Stimulated activated CD4-positive, alpha-beta T cell treated with anti-CD3 and anti-CD28 coated beads, Interleukin-15, amount 100 ng/mL, for 1 hour (primary cell): Measurements from ENCODE around the gene KCNQ5.

Experiments used
- DNase-seq, 2 donors: peaks; one replicate each; pipeline ENCODE4 v3.0.0-alpha.2; 2020; ENCODE audit warnings: low read depth in 1 of 2, low spot score in 1 of 2

KCNQ5 gene

GRCh38 chr6:72984981-72985665 is 363.3 kb downstream of the KCNQ5 start:
- no peak for DNase-seq

- DNase-seq, result no peak
These were observed 365.4 kb downstream of the KCNQ5 start for GRCh38 chr6:72987301-72987700.

- DNase-seq, result no peak
These were observed 378.1 kb downstream of the KCNQ5 start for GRCh38 chr6:72999995-73000394.

- no peak for DNase-seq
These were observed 378.6 kb downstream of the KCNQ5 start for GRCh38 chr6:73000460-73000859.

GRCh38 chr6:73002588-73002987 is 380.7 kb downstream of the KCNQ5 start:
- DNase-seq, result no peak

- no peak for DNase-seq
These were observed 381.4 kb downstream of the KCNQ5 start for GRCh38 chr6:73003302-73003701.

- no peak for DNase-seq
These were observed 382.4 kb downstream of the KCNQ5 start for GRCh38 chr6:73004231-73004630.

GRCh38 chr6:73004861-73005260 is 383.0 kb downstream of the KCNQ5 start:
- DNase-seq, result no peak

- no peak for DNase-seq
These were observed 384.3 kb downstream of the KCNQ5 start for GRCh38 chr6:73006146-73006545.

GRCh38 chr6:73011945-73012344 is 390.1 kb downstream of the KCNQ5 start:
- DNase-seq, result no peak

GRCh38 chr6:73017476-73017875 is 395.6 kb downstream of the KCNQ5 start:
- no peak for DNase-seq

GRCh38 chr6:73024598-73024997 is 402.7 kb downstream of the KCNQ5 start:
- no peak for DNase-seq

- DNase-seq, result no peak
These were observed 405.8 kb downstream of the KCNQ5 start for GRCh38 chr6:73027691-73028090.

- no peak for DNase-seq
These were observed 406.4 kb downstream of the KCNQ5 start for GRCh38 chr6:73028124-73028766.

- DNase-seq, result no peak
These were observed 407.1 kb downstream of the KCNQ5 start for GRCh38 chr6:73028893-73029450.

- no peak for DNase-seq
These were observed 408.4 kb downstream of the KCNQ5 start for GRCh38 chr6:73030257-73030656.

- no peak for DNase-seq
These were observed 409.2 kb downstream of the KCNQ5 start for GRCh38 chr6:73030791-73031782.

GRCh38 chr6:73032586-73032985 is 410.7 kb downstream of the KCNQ5 start:
- DNase-seq, result no peak

- no peak for DNase-seq
These were observed 414.8 kb downstream of the KCNQ5 start for GRCh38 chr6:73036689-73037088.

- no peak for DNase-seq
These were observed 419.2 kb downstream of the KCNQ5 start for GRCh38 chr6:73041051-73041450.

GRCh38 chr6:73042892-73043291 is 421.0 kb downstream of the KCNQ5 start:
- DNase-seq, result no peak
